SK-N-DZ (cell line): Measurements from ENCODE around the gene BIRC6.

ENCODE experiments used
- DNase-seq: peaks from one replicate; pipeline ENCODE4 v3.0.0-alpha.2; 2015; ENCODE audit warnings: low spot score

Gene BIRC6

DNA sequence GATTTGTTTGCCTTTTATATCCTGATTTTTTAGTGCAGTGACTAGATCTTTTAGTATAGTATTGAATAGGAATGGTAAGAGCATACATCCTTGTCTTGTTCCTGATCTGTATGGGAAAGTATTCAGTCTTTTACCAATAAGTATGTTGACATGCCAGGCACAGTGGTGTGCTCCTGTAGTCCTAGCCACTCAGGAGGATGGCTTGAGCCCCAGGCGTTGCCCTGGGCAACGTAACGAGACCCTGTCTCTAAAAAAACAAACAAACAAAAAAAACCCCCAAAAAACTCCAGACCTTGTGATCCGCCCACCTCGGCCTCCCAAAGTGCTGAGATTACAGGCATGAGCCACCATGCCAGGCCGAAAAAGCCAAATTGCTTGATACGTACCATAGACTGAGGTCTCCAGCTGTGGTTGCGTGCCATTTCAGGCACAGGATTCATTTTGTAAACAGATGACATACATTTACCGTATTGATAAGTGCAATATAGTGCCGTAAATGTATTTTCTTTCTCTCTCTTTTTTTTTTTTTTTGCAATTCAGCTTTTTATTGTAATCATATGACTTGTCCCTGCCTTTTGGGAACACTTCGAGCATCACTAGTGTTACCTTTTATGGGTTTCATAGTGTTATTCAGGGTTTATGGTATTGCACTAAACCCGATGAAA is 18.5 kb downstream of the BIRC6 start:
- no peak for DNase-seq

DNA sequence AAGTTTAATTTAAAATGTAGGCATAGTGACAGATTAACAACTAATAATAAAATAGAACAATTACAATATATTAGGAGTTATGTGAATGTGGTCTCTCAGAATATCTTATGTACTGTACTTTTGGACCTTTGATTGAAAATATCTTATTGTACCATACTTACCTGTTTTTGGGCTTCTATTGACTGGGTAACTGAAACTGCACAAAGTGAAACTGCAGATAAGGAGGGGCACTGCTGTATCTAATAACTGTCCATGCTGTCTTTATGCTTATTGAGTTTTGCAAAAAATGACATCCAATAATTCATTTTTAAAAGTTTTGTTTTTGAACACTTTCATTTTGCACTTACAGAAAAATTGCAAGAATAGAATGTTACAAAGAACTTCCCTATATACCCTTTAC is 19.9 kb downstream of the BIRC6 start:
- DNase-seq = no peak

DNA sequence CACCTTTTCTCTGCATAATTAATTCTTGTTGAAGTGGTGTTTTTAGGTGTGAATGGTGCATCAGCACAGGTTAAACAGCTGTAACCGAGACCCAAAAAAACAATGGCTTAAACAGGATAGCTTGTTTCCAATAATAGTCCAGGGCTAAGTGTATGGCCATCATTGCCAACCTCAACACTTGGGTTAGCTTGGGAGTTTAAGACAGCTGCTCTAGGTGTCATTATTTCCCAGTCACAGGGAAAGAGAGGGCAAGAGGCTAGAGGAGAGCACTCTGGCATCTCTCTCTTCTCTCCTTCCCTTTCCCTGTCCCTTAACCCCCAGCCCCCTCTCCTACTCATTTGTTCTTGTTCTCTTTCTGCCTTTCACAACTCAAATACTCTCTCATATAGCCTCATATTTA is 21.1 kb downstream of the BIRC6 start:
- no peak for DNase-seq

DNA sequence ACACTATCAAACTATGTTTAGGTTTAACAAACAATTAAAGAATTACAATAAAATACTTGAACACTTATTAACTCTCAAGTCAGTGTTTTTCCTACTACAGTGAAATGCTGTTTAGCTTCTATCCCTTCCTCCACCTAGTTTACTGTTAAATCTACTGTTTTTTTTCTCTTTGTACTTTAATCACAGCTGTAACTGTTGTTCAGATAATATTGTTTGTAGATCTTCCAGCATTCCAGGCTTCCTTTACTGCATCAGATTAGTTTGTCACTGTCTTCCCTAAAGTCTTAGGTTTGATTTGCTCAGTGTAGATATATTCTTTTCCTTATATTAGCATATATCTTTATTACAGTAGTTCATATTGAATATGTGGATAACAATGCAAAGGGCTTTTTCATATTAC is 22.5 kb downstream of the BIRC6 start:
- DNase-seq = no peak

DNA sequence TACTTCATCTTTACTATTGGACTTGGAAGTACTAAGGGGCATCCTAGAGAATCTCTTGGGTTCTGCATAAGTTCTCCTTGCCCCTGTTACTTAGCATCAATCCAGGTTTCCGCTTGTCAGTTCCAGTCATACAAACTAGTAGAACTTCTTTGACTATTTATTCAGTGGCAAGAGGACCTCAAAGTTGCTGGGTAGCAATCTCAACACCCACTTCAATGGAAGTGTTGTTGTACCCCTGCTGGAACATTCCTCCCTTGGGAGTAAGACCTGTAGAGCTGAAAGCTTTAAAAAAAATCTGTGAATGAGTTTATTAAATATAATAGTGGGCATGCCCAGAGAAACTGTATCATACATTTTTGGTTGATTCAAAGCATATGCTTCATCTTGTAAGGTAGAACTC is 27.0 kb downstream of the BIRC6 start:
- no peak for DNase-seq

DNA sequence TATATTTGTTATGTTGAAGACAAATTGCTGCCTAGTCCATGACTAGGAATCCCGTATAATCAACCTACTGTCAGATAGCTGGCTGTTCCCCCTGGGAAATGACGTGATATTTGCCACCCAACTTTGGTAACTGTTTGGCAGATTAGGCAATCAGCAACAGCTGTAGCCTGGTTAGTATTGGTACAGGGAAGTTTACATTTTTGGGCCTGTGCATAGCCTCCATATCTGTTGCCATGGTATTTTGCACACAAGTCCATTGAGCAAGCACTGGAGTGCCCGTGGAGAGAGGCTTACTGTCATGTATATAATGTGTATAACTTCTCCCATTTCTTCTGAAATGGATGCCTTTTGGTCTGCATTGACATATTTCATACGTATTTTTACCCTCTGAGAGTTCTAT is 27.7 kb downstream of the BIRC6 start:
- DNase-seq = no peak

DNA sequence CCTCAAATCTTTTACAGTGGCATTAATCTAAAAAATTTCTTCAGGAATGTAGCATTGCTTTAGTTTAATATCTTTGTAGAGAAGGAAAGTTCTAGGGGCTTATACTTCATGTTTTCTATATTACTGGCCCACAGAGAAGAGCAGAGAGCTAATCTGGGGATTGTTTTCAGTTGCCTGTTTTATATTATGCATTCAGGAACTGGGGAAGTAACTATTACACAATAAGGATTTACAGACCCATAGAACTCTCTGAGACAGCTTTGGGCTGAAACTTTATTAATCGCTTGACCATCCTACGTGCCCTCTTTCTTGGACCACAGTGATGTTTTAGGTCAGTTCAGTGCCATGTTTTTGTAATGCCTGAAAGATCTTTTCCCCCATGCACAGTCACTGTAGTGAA is 29.9 kb downstream of the BIRC6 start:
- DNase-seq = no peak

DNA sequence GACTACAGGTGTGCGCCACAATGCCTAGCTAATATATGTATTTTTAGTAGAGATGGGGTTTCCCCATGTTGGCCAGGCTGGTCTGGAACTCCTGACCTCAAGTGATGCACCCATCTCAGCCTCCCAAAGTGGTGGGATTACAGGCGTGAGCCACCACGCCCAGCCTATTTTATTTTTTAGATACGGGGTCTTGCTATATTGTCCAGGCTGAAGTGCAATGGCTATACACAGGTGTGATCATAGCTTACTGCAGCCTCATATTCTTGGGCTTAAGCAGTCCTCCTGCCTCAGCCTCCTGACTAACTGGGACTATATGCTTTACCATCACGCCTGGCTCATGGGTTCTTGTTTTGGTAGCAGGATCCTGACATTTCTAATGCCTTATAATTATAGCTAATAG is 42.4 kb downstream of the BIRC6 start:
- DNase-seq = no peak

DNA sequence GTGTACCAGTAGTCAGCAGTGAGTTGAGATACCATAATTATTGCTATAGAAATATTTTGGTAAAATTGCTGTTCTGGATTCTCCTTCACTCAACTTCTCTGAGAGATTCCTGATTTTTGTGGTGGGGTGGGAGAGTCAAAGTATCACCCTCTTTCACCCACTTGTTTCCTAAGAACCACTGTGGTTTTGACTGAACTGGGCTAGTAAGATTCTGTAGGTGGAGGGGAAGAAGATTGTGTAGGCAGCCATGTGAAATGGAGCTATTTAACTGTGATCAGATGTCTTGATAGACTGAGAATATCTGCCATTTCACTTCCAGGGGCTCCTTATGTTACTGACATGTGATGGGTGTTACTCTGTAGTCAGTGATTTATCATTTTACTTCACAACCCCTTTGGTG is 45.3 kb downstream of the BIRC6 start:
- no peak for DNase-seq

DNA sequence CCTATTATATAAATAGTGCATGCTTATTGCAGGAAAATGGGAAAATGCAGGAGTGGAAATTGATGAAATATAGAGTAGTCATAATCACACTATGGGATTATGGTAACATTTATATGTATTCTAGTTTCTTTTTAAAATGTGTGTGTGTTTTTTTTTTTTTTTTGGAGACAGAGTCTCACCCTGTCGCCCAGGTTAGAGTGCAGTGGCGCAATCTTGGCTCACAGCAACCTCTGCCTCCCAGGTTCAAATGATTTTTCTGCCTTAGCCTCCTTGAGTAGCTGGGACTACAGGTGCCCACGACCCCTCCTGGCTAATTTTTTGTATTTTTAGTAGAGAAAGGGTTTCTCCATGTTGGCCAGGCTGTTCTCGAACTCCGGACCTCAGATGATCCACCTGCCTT is 47.0 kb downstream of the BIRC6 start:
- DNase-seq = no peak

DNA sequence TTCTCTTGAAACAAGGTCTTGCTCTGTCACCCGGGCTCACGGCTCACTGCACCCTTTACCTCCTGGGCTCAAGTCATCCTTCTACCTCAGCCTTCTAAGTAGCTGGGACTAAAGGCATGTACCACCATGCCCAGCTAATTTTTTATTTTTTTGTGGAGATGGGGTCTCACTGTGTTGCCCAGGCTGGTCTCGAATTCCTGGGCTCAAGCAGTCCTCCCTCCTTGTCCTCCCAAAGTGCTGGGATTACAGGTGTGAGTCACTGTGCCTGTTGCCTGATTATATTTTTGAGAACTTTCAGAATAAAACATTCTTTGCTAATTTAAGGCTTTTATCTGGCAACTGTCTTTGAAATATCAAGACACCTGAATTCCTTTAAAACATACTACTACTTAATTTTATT is 47.9 kb downstream of the BIRC6 start:
- no peak for DNase-seq

DNA sequence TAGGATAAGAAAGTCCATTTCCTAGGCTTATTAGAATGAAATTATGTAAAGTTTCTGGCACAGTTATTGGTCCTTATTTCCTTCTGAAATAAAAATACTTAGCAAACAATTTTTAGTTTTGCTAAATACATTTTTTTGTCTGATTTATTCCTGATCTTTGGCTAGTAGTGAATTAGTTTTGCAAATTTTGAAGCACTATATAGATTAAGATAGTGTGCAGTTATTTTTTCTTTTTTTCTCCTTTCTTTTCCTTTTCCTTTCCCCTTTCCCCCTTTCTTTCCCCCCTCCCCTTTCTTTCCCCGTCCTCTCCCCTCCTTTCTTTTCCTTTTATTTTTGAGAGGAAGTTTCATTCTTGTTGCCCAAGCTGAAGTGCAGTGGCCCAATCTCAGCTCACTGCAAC is 59.7 kb downstream of the BIRC6 start:
- DNase-seq = no peak

DNA sequence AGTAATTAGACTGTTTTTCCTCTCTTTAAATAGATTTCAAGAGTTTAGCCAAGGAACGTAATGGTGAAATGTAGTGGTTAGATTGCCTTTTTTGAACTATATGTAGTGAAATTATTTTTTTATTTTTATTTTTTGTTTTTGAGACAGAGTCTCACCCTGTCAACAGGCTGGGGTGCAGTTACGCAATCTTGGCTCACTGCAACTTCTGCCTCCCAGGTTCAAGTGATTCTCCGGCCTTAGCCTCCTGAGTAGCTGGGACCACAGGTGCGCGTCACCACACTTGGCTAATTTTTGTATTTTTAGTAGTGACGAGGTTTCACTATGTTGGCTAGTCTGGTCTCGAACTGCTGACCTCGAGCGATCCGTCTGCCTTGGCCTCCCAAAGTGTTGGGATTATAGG is 60.8 kb downstream of the BIRC6 start:
- DNase-seq = no peak

DNA sequence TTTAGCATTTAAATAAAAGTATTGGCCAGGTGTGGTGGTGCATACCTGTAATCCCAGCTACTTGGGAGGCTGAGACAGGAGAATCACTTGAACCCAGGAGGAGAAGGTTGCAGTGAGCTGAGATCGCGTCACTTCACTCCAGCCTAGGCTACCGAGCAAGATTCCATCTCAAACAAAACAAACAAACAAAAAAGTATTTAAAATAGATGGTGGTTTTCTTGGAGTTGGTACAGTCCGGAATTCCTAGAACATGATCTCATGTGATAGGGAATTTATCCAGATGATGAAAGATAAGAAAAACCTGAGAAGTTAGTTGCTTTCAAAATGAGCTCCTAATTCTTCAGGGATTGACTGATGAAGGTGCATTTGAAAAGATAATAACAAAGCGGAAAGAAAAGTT is 62.0 kb downstream of the BIRC6 start:
- no peak for DNase-seq

DNA sequence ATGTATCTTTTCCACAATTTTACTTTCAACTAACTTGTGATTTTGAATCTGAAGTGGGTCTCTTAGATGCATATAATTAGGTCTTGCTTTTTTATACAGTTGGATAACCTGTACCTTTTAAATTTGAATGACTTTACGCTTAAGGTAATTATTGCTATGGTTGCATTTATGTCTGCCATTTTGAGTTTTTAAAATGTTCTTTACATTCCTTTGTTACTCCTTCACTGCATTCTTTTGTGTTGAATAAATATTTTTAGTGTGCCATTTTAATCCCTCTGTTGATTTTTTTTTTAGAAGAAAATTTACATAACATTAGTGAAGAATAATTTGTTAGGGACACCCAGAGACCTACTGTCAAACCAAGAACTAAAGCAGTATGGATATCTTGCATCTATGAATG is 65.3 kb downstream of the BIRC6 start:
- no peak for DNase-seq

DNA sequence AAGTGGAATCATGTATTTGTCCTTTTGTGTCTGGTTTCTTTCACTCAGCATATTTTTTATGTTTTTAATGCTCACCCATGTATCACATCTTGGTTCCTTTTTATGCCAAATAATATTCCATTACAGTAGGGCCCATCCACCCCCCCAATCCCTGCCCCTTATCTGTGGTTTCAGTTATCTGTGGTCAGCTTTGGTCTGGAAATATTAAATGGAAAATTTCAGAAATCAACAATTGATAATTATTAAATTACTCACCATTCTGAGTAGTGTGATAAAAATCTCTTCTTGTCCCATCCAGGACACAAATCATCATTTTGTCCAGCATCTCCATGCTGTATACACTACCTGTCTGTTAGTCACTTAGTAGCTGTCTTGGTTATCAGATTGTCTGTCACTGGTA is 66.7 kb downstream of the BIRC6 start:
- DNase-seq = no peak

DNA sequence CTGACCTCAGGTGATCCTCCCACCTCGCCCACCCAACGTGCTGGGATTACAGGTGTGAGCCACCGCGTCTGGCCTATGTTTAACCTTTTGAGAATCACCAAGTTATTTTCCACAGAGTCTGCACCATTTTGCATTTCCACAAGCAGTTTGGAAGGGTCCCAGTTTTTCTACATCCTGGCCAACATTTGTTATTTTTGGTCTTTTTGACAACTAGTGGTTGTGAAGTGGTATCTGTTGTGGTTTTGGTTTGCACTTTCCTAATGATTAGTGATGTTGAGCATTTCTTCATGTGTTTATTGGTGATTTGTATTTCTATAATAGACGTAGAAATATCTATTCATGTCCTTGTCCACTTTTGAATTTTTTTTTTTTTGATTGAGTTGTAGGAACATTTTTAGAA is 67.9 kb downstream of the BIRC6 start:
- no peak for DNase-seq

DNA sequence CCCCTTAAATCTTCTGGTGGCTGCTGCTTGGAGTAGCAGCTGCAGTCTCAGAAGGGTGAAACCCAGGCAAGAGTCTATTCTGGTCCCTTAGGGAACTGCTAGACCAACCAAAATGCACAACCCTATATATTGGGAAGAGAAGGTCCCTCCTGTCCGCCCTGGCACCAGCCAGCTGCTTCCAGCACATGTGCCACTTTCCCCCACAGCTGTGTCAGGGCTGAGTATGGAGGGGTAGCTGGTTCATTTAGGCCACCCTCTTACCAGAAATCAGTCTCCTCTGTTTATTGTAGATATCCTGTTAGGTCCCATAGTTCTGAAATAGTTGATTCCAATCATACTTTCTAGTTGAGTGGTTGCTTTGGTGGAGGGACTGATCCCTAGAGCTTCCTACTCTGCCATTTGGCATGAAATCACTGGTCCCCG is 68.9 kb downstream of the BIRC6 start:
- no peak for DNase-seq

DNA sequence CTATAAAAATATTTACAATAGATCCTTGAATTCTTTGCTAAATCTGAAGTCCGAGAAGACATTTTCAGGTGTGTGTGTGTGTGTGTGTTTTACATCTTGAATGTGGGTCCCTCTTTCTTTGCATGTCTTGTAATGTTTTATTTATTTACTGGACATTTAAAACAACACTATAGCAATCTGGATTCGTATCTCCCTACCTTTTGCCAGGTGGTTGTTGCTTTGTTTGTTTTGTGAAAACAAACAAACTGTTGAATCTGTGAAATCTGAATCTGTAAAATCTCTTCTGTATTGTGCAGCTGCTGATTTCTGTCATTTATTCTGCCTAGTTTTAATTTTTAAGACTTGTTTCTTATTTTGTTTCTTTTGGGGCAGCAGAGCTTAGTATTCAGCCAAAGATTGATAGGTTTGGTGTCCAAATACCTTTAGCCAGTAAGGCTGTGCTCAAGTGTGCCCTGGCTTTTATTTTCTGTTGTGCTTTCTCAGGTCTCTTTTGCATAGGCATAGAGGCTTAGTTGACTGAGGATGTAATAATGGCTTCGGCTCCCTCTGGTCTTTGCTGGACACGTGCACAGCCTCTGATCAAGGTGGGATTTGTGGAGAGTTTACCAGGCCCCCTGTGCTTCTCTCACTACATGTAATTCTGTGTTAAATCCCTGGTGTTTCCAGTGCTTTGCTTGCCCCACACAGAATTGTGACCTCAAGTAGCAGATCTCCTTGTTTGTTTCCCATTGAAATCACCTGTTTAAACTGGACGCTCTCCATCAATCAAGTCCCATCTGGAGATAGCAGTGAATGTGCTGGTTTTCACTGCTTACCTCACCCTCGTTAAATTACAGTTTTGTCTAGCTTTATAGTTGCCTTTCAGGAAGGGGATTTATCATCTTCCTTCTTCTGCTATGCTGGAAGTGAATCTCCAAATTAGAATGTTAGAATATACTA is 71.1 kb downstream of the BIRC6 start:
- DNase-seq = peak; percentile 11

DNA sequence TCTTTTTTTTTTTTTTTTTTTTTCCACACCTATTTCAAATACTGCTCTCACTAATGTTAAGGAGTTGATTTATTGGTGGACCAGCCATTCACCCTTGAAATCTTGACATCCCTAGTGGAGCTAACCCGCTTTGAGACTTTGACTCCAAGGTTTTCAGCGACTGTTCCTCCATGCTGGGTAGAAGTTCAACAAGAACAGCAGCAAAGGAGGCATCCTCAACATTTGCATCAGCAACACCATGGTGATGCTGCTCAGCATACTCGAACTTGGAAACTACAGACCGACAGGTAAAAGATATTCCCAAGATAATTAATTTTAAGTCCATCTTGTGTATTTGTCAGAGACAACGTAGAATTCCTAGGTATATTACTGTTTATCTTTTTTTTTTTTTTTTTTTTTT is 74.0 kb downstream of the BIRC6 start:
- DNase-seq = no peak

DNA sequence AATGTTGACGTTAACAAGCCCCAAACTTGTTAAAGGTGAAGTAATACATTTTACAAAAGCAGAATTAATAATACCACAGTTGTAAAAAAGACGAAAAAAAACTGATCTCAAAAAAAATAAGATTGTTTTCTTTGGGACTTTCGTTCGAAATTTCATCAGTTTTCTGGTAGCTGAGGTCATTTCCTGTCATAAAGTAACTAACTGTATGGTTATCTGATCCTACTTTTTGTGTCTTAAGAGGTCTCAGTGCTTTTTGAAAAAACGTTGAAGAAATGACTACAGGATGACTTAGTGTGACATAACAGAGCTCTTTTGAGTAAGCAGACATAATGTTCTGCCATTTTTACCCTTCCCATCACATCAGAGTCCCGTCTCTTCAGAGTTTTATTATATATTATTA is 79.3 kb downstream of the BIRC6 start:
- DNase-seq = no peak

DNA sequence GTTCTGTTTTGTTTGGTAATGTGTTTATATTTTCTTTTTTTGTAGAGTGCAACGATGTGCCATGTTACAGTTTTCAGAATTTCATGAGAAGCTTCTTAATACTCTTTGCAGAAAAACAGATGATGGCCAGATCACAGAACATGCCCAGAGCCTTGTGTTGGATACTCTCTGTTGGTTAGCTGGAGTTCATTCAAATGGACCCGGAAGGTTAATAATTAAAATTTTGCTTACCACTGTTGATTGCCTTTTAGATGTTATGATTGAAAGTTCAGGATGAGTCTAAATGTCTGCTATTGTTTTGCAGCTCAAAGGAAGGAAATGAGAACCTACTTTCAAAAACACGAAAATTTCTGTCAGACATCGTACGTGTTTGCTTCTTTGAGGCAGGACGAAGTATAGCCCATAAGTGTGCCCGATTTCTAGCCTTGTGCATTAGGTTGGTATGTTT is 85.2 kb downstream of the BIRC6 start:
- DNase-seq = no peak

DNA sequence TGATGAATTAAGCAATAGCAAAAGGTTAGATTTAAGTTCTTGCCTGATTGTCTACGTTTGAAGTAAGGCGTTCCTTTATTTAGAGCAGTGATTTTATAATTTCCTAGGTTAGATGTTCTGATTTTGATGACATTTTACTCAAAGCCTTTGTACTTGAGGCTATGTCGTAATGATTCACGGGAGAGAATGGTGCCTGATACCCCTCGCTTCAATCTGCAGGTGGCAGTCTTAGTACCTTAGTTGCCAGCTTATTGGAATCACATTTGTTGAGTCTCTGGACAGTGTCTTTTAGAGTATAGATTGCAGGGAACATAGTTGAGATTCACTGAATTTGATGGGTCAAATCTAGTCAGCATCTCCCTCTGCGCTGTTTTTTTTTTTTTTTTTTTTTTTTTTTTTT is 89.5 kb downstream of the BIRC6 start:
- no peak for DNase-seq
